ENCODE results near the gene LIN7A.

The LIN7A gene

GRCh38 chr12:80821513-80822000, 116.2 kb downstream of the LIN7A start:
- H4K20me1 ChIP-seq (ENCODE audit: control insufficient read depth, insufficient read depth, low read depth, low read length), result no peaks in the 10 kb centered on the region
- H3K9me3 ChIP-seq (ENCODE audit: control insufficient read depth, insufficient read depth, low read length), result peaks cover 5% of the 10 kb centered on the region; the same call in 1 of the 2 replicates
- no peaks in the 10 kb centered on the region for H3K36me3 ChIP-seq (ENCODE audit: control insufficient read depth, low read length)
- H3K9me2 ChIP-seq (replicated peaks; ENCODE audit: control insufficient read depth, low read length), result no peaks in the 10 kb centered on the region
- H3K4me2 ChIP-seq (ENCODE audit: low read length), result no peak overlapping the region
- H3F3A ChIP-seq (ENCODE audit: control insufficient read depth, insufficient read depth), result no peaks in the 10 kb centered on the region
- H3K27me3 ChIP-seq (ENCODE audit: control insufficient read depth, low read length), result no peaks in the 10 kb centered on the region
- H3K27ac ChIP-seq (ENCODE audit: low read depth, low read length), result no peak overlapping the region
- H3K79me2 ChIP-seq (ENCODE audit: control insufficient read depth, low read length), result no peaks in the 10 kb centered on the region
- H3K4me1 ChIP-seq (ENCODE audit: control insufficient read depth, low read length), result no peaks in the 10 kb centered on the region
- H3K4me3 ChIP-seq (ENCODE audit: low read length), result no peak overlapping the region
- TF ChIP-seq EZH2phosphoT487 (IDR thresholded peaks at IDR 0.05; ENCODE audit: borderline replicate concordance, low read length) (no peak), CTCF (IDR thresholded peaks at IDR 0.05; ENCODE audit: low read depth, low read length, poor library complexity, severe bottlenecking) (no peak)

GRCh38 chr12:80818878-80819277, 118.9 kb downstream of the LIN7A start:
- no peak overlapping the region for H3K4me3 ChIP-seq (ENCODE audit: low read length)
- H3K9me2 ChIP-seq (replicated peaks; ENCODE audit: control insufficient read depth, low read length), result no peaks in the 10 kb centered on the region
- no peaks in the 10 kb centered on the region for H3K27me3 ChIP-seq (ENCODE audit: control insufficient read depth, low read length)
- H3K36me3 ChIP-seq (ENCODE audit: control insufficient read depth, low read length), result no peaks in the 10 kb centered on the region
- H3F3A ChIP-seq (ENCODE audit: control insufficient read depth, insufficient read depth), result no peaks in the 10 kb centered on the region
- no peaks in the 10 kb centered on the region; the same call in 1 of the 2 replicates for H3K4me1 ChIP-seq (ENCODE audit: control insufficient read depth, low read length)
- H3K27ac ChIP-seq (ENCODE audit: low read depth, low read length), result no peak overlapping the region
- H4K20me1 ChIP-seq (ENCODE audit: control insufficient read depth, insufficient read depth, low read depth, low read length), result no peaks in the 10 kb centered on the region
- no peak overlapping the region for H3K4me2 ChIP-seq (ENCODE audit: low read length)
- no peaks in the 10 kb centered on the region for H3K79me2 ChIP-seq (ENCODE audit: control insufficient read depth, low read length)
- H3K9me3 ChIP-seq (ENCODE audit: control insufficient read depth, insufficient read depth, low read length), result peaks cover 5% of the 10 kb centered on the region; the same call in 1 of the 2 replicates
- no peak for TF ChIP-seq EZH2phosphoT487 (IDR thresholded peaks at IDR 0.05; ENCODE audit: borderline replicate concordance, low read length)
- TF ChIP-seq CTCF (IDR thresholded peaks at IDR 0.05; ENCODE audit: low read depth, low read length, poor library complexity, severe bottlenecking), result no peak

- Histone ChIP-seq H3F3A (ENCODE audit: control insufficient read depth, insufficient read depth) (no peaks in the 10 kb centered on the region), H3K27ac (ENCODE audit: low read depth, low read length) (no peak overlapping the region), H3K4me2 (ENCODE audit: low read length) (no peak overlapping the region), H3K4me3 (ENCODE audit: low read length) (no peak overlapping the region), H3K4me1 (ENCODE audit: control insufficient read depth, low read length) (peaks cover 11% of the 10 kb centered on the region), H3K27me3 (ENCODE audit: control insufficient read depth, low read length) (no peaks in the 10 kb centered on the region), H3K36me3 (ENCODE audit: control insufficient read depth, low read length) (no peaks in the 10 kb centered on the region), H3K9me2 (replicated peaks; ENCODE audit: control insufficient read depth, low read length) (no peaks in the 10 kb centered on the region), H3K9me3 (ENCODE audit: control insufficient read depth, insufficient read depth, low read length) (no peaks in the 10 kb centered on the region), H3K79me2 (ENCODE audit: control insufficient read depth, low read length) (no peaks in the 10 kb centered on the region), H4K20me1 (ENCODE audit: control insufficient read depth, insufficient read depth, low read depth, low read length) (no peaks in the 10 kb centered on the region)
- TF ChIP-seq CTCF (IDR thresholded peaks at IDR 0.05; ENCODE audit: low read depth, low read length, poor library complexity, severe bottlenecking) (no peak), EZH2phosphoT487 (IDR thresholded peaks at IDR 0.05; ENCODE audit: borderline replicate concordance, low read length) (no peak)
Measured at GRCh38 chr12:80815351-80815750, 122.4 kb downstream of the LIN7A start.

All from DOHH2 (cell line).